Trophoblast cell (in vitro differentiated cells and primary cell): ENCODE results near the gene PACSIN2.

Source experiments
- DNase-seq, 2 donors: peaks; one replicate each; pipeline ENCODE4 v3.0.0-alpha.2; 2016
- H2AFZ ChIP-seq: 2 replicates; pipeline ENCODE4 v1.6.1; 2013; ENCODE audit warnings: low read length, moderate library complexity, mild to moderate bottlenecking; ENCODE audit not compliant: insufficient read depth, poor library complexity
- H2AK5ac ChIP-seq: 2 replicates; pipeline ENCODE4 v1.6.1; 2013; ENCODE audit warnings: mild to moderate bottlenecking, low read length
- H2BK120ac ChIP-seq: 2 replicates; pipeline ENCODE4 v1.6.1; 2013; ENCODE audit warnings: low read length, mild to moderate bottlenecking, moderate library complexity; ENCODE audit not compliant: insufficient read depth, poor library complexity
- H2BK12ac ChIP-seq: 2 replicates; pipeline ENCODE4 v1.6.1; 2013; ENCODE audit warnings: mild to moderate bottlenecking, low read length, moderate library complexity
- H2BK5ac ChIP-seq: 2 replicates; pipeline ENCODE4 v1.6.1; 2013; ENCODE audit warnings: low read length, low read depth, moderate library complexity, mild to moderate bottlenecking; ENCODE audit not compliant: poor library complexity
- H3K14ac ChIP-seq: 2 replicates; pipeline ENCODE4 v1.6.1; 2013; ENCODE audit warnings: mild to moderate bottlenecking, low read length
- H3K18ac ChIP-seq: 2 replicates; pipeline ENCODE4 v1.6.1; 2013; ENCODE audit warnings: mild to moderate bottlenecking, low read length
- H3K23ac ChIP-seq: 2 replicates; pipeline ENCODE4 v1.6.1; 2013; ENCODE audit warnings: low read length
- H3K27ac ChIP-seq: 2 replicates; pipeline ENCODE4 v1.5.1; 2013; ENCODE audit warnings: low read depth, mild to moderate bottlenecking, inconsistent platforms, low read length, moderate library complexity
- H3K27me3 ChIP-seq: 2 replicates; pipeline ENCODE4 v1.6.1; 2013; ENCODE audit warnings: inconsistent platforms, mild to moderate bottlenecking, low read length, moderate library complexity; ENCODE audit not compliant: insufficient read depth
- H3K36me3 ChIP-seq, 2 experiments: 1 replicate in 1 of 2; 2 replicates in 1 of 2; pipeline ENCODE4 v1.6.1; 2013; ENCODE audit warnings: low read length in 2 of 2, mild to moderate bottlenecking in 2 of 2, moderate library complexity in 1 of 2; ENCODE audit not compliant: insufficient read depth in 2 of 2, control insufficient read depth in 1 of 2
- H3K4ac ChIP-seq: 2 replicates; pipeline ENCODE4 v1.6.1; 2013; ENCODE audit warnings: low read depth, mild to moderate bottlenecking, low read length, moderate library complexity
- H3K4me1 ChIP-seq, 2 experiments: 1 replicate in 1 of 2; 2 replicates in 1 of 2; pipeline ENCODE4 v1.6.1; 2013; ENCODE audit warnings: low read length in 2 of 2, mild to moderate bottlenecking in 2 of 2, moderate library complexity in 1 of 2; ENCODE audit not compliant: insufficient read depth in 2 of 2, control insufficient read depth in 1 of 2
- H3K4me2 ChIP-seq: 2 replicates; pipeline ENCODE4 v1.6.1; 2013; ENCODE audit warnings: inconsistent platforms, mild to moderate bottlenecking, low read length, moderate library complexity
- H3K4me3 ChIP-seq: 2 replicates; pipeline ENCODE4 v1.5.1; 2013; ENCODE audit warnings: mild to moderate bottlenecking, low read depth, low read length, inconsistent platforms
- H3K79me1 ChIP-seq: one replicate; pipeline ENCODE4 v1.6.1; 2013; ENCODE audit warnings: low read length
- H3K79me2 ChIP-seq: 2 replicates; pipeline ENCODE4 v1.6.1; 2013; ENCODE audit warnings: low read length, mild to moderate bottlenecking; ENCODE audit not compliant: control insufficient read depth, insufficient read depth, poor library complexity
- H3K9ac ChIP-seq: 2 replicates; pipeline ENCODE4 v1.6.1; 2013; ENCODE audit warnings: mild to moderate bottlenecking, low read length
- H3K9me3 ChIP-seq: 2 replicates; pipeline ENCODE4 v1.6.1; 2013; ENCODE audit warnings: low read depth, mild to moderate bottlenecking, control low read depth, inconsistent platforms, low read length; ENCODE audit not compliant: insufficient read depth
- H4K12ac ChIP-seq: 2 replicates; pipeline ENCODE4 v1.6.1; 2013; ENCODE audit warnings: low read depth, mild to moderate bottlenecking, low read length, moderate library complexity
- H4K8ac ChIP-seq: 2 replicates; pipeline ENCODE4 v1.6.1; 2013; ENCODE audit warnings: low read depth, mild to moderate bottlenecking, low read length, moderate library complexity
- H4K91ac ChIP-seq: one replicate; pipeline ENCODE4 v1.6.1; 2013; ENCODE audit warnings: low read depth, mild to moderate bottlenecking, low read length, moderate library complexity
- WGBS: extraction: QIAGEN DNeasy Blood & Tissue Kit; methylation state at CpG from one replicate; pipeline ENCODE4 v1.1.7; 2013; ENCODE audit warnings: missing lambda C conversion rate; ENCODE audit not compliant: insufficient read length, insufficient coverage; ENCODE audit errors: extremely low coverage; 5-methylcytosine and 5-hydroxymethylcytosine counted together

PACSIN2 gene

GRCh38 chr22:42880815-42881214, 134.1 kb downstream of the PACSIN2 start:
- no peak overlapping the region for H3K4me3 ChIP-seq
- no peaks in the 10 kb centered on the region for H3K79me2 ChIP-seq
- H3K9me3 ChIP-seq = peaks cover 6% of the 10 kb centered on the region
- no peak for DNase-seq
- no peak overlapping the region for H2BK120ac ChIP-seq
- peaks cover 97 to 98% of the 10 kb centered on the region in 2 experiments for H3K36me3 ChIP-seq
- no peak overlapping the region for H3K18ac ChIP-seq
- no CpG with 5 or more reads among the region's 8 CpGs for WGBS
- H3K27me3 ChIP-seq = no peaks in the 10 kb centered on the region
- H2AK5ac ChIP-seq = no peak overlapping the region
- H2BK12ac ChIP-seq = no peak overlapping the region
- no peak overlapping the region for H3K23ac ChIP-seq
- H3K9ac ChIP-seq = no peak overlapping the region
- no peak overlapping the region for H3K4ac ChIP-seq
- H4K12ac ChIP-seq = no peak overlapping the region
- H4K8ac ChIP-seq = no peak overlapping the region
- H3K4me2 ChIP-seq = no peak overlapping the region
- H2AFZ ChIP-seq = no peak overlapping the region
- no peaks in the 10 kb centered on the region for H3K79me1 ChIP-seq
- H2BK5ac ChIP-seq = no peak overlapping the region
- H3K4me1 ChIP-seq = no peaks in the 10 kb centered on the region
- H3K27ac ChIP-seq = no peak overlapping the region
- no peak overlapping the region for H4K91ac ChIP-seq
- H3K14ac ChIP-seq = no peak overlapping the region

- H3K4me2 ChIP-seq = no peak overlapping the region
- H3K4me1 ChIP-seq = no peaks in the 10 kb centered on the region
- H3K14ac ChIP-seq = no peak overlapping the region
- no peak overlapping the region for H2BK5ac ChIP-seq
- H3K4ac ChIP-seq = no peak overlapping the region
- no peaks in the 10 kb centered on the region for H3K79me2 ChIP-seq
- H3K27ac ChIP-seq = no peak overlapping the region
- no peak for DNase-seq
- H3K4me3 ChIP-seq = no peak overlapping the region
- no peaks in the 10 kb centered on the region for H3K27me3 ChIP-seq
- no peak overlapping the region for H4K12ac ChIP-seq
- H3K9ac ChIP-seq = no peak overlapping the region
- peaks cover 92 to 96% of the 10 kb centered on the region in 2 experiments for H3K36me3 ChIP-seq
- H3K79me1 ChIP-seq = no peaks in the 10 kb centered on the region
- H4K8ac ChIP-seq = no peak overlapping the region
- H2BK120ac ChIP-seq = no peak overlapping the region
- no peak overlapping the region for H2AFZ ChIP-seq
- no peak overlapping the region for H4K91ac ChIP-seq
- peaks cover 6% of the 10 kb centered on the region for H3K9me3 ChIP-seq
- no peak overlapping the region for H3K18ac ChIP-seq
- H3K23ac ChIP-seq = no peak overlapping the region
- no CpG with 5 or more reads among the region's 14 CpGs for WGBS
- H2AK5ac ChIP-seq = no peak overlapping the region
- H2BK12ac ChIP-seq = no peak overlapping the region
These were observed 135.5 kb downstream of the PACSIN2 start for GRCh38 chr22:42879371-42880021.

- no peak overlapping the region for H3K9ac ChIP-seq
- H3K79me1 ChIP-seq = no peaks in the 10 kb centered on the region
- no peak overlapping the region for H4K12ac ChIP-seq
- no peak for DNase-seq
- WGBS = no CpG with 5 or more reads among the region's 22 CpGs
- no peak overlapping the region for H2AFZ ChIP-seq
- peaks cover 6% of the 10 kb centered on the region for H3K9me3 ChIP-seq
- H2BK12ac ChIP-seq = no peak overlapping the region
- H2AK5ac ChIP-seq = no peak overlapping the region
- no peak overlapping the region for H3K18ac ChIP-seq
- no peak overlapping the region for H3K14ac ChIP-seq
- H2BK5ac ChIP-seq = no peak overlapping the region
- H4K8ac ChIP-seq = no peak overlapping the region
- H3K79me2 ChIP-seq = no peaks in the 10 kb centered on the region
- no peak overlapping the region for H2BK120ac ChIP-seq
- H3K4me2 ChIP-seq = no peak overlapping the region
- H4K91ac ChIP-seq = no peak overlapping the region
- H3K4me1 ChIP-seq = no peaks in the 10 kb centered on the region
- no peak overlapping the region for H3K23ac ChIP-seq
- H3K4me3 ChIP-seq = no peak overlapping the region
- H3K4ac ChIP-seq = no peak overlapping the region
- H3K27ac ChIP-seq = no peak overlapping the region
- H3K36me3 ChIP-seq = peaks cover 90 to 95% of the 10 kb centered on the region in 2 experiments
- no peaks in the 10 kb centered on the region for H3K27me3 ChIP-seq
These were observed 136.2 kb downstream of the PACSIN2 start for GRCh38 chr22:42878561-42879305.

GRCh38 chr22:42877597-42878340, 137.2 kb downstream of the PACSIN2 start:
- H3K4me1 ChIP-seq = no peaks in the 10 kb centered on the region
- no peak overlapping the region for H3K4me3 ChIP-seq
- no peak overlapping the region for H2BK12ac ChIP-seq
- no peak overlapping the region for H3K9ac ChIP-seq
- no peak overlapping the region for H3K27ac ChIP-seq
- no peak overlapping the region for H2AK5ac ChIP-seq
- H3K23ac ChIP-seq = no peak overlapping the region
- H2BK120ac ChIP-seq = no peak overlapping the region
- H3K36me3 ChIP-seq = peaks cover 88 to 92% of the 10 kb centered on the region in 2 experiments
- H4K8ac ChIP-seq = no peak overlapping the region
- WGBS = no CpG with 5 or more reads among the region's 12 CpGs
- no peak overlapping the region for H2BK5ac ChIP-seq
- no peak for DNase-seq
- H3K27me3 ChIP-seq = no peaks in the 10 kb centered on the region
- H3K9me3 ChIP-seq = peaks cover 5% of the 10 kb centered on the region
- no peak overlapping the region for H4K91ac ChIP-seq
- H3K4ac ChIP-seq = no peak overlapping the region
- no peak overlapping the region for H3K4me2 ChIP-seq
- H4K12ac ChIP-seq = no peak overlapping the region
- H3K14ac ChIP-seq = no peak overlapping the region
- no peak overlapping the region for H2AFZ ChIP-seq
- no peaks in the 10 kb centered on the region for H3K79me2 ChIP-seq
- no peak overlapping the region for H3K18ac ChIP-seq
- H3K79me1 ChIP-seq = no peaks in the 10 kb centered on the region
